PC-9 (cell line): ENCODE data around the gene FREM2. TPM values are rescaled to one million over a fixed set of nuclear protein-coding genes. Genes with fewer than 3 reads are reported as not detected.

Experiments used
- BruUV-seq: library from RNA; stranded (reverse); fragments of 400-500 nt; replicated peaks from 2 replicates; lab custom pipeline; 2021; lab: Mats Ljungman, UMichigan
- CTCF ChIA-PET: fragments of 300-600 bp; sonication (Branson Sonifier 250); formaldehyde crosslinking; loops from one replicate; lab custom pipeline; 2022; ENCODE audit warnings: antibody characterized with exemption; lab: Charles Lee
- POLR2A ChIA-PET: fragments of 300-600 bp; sonication (Branson Sonifier 250); formaldehyde crosslinking; loops from one replicate; lab custom pipeline; 2022; ENCODE audit warnings: antibody characterized with exemption; ENCODE audit not compliant: unreplicated experiment; lab: Charles Lee
- DNase-seq, 2 experiments: peaks; one replicate each; pipeline versions ENCODE4 v3.0.0 to v3.0.0-alpha.2; 2015 to 2022; ENCODE audit warnings: mixed read lengths in 1 of 2
- H2AFZ ChIP-seq: fragments of 200-600 bp; sonication (generic); 2 replicates; pipeline ENCODE4 v1.8.1; 2017; ENCODE audit warnings: antibody characterized with exemption
- H3F3A ChIP-seq: fragments of 200-600 bp; sonication (generic); 2 replicates; pipeline ENCODE4 v1.8.1; 2017; ENCODE audit warnings: antibody characterized with exemption, mild to moderate bottlenecking, low read depth; ENCODE audit not compliant: insufficient read depth
- H3K27ac ChIP-seq: fragments of 200-600 bp; sonication (generic); 2 replicates; pipeline ENCODE4 v1.6.1; 2016; ENCODE audit warnings: mixed run types
- H3K27me3 ChIP-seq: fragments of 200-600 bp; sonication (generic); 2 replicates; pipeline ENCODE4 v1.6.1; 2016; ENCODE audit warnings: low read depth, mixed run types; ENCODE audit not compliant: insufficient read depth
- H3K36me3 ChIP-seq: fragments of 200-600 bp; sonication (generic); 2 replicates; pipeline ENCODE4 v1.6.1; 2016; ENCODE audit warnings: low read depth, mixed run types
- H3K4me1 ChIP-seq: fragments of 200-600 bp; sonication (generic); replicated peaks from 2 replicates; pipeline ENCODE4 v1.6.1; 2016; ENCODE audit warnings: mixed run types; ENCODE audit not compliant: insufficient read depth
- H3K4me2 ChIP-seq: fragments of 200-600 bp; sonication (generic); 2 replicates; pipeline ENCODE4 v1.6.1; 2017; ENCODE audit warnings: mixed run types
- H3K4me3 ChIP-seq: fragments of 200-600 bp; sonication (generic); 2 replicates; pipeline ENCODE4 v1.6.1; 2016; ENCODE audit warnings: mixed run types
- H3K79me2 ChIP-seq: fragments of 200-600 bp; sonication (generic); 2 replicates; pipeline ENCODE4 v1.6.1; 2017; ENCODE audit warnings: low read depth, mixed run types
- H3K9me2 ChIP-seq: fragments of 200-600 bp; sonication (generic); 2 replicates; pipeline ENCODE4 v1.8.1; 2017; ENCODE audit warnings: mild to moderate bottlenecking; ENCODE audit not compliant: insufficient read depth
- H3K9me3 ChIP-seq: fragments of 200-600 bp; sonication (generic); 2 replicates; pipeline ENCODE4 v1.8.1; 2016; ENCODE audit warnings: low read depth; ENCODE audit not compliant: insufficient read depth
- H4K20me1 ChIP-seq: fragments of 200-600 bp; sonication (generic); 2 replicates; pipeline ENCODE4 v1.8.1; 2017; ENCODE audit not compliant: insufficient read depth
- CTCF ChIP-seq: fragments of 200-600 bp; sonication (generic); conservative IDR thresholded peaks from 2 replicates; pipeline ENCODE4 v1.6.1; 2017; ENCODE audit warnings: mixed run types, antibody characterized with exemption, mild to moderate bottlenecking, moderate library complexity
- EZH2 ChIP-seq: fragments of 200-600 bp; sonication (generic); IDR thresholded peaks from 2 replicates; pipeline ENCODE4 v1.8.0; 2017; ENCODE audit warnings: antibody characterized with exemption, low read depth
- intact Hi-C: fragments of 100-400 bp; cut with micrococcal nuclease; formaldehyde crosslinking; loops from one replicate; pipeline ENCODE4 v1.10.0; 2022; ENCODE audit not compliant: unreplicated experiment
- total RNA-seq: library from RNA; stranded (reverse); gene quantifications from 2 replicates; pipeline ENCODE4 v1.2.3, GENCODE V29; 2021

The FREM2 gene
- total RNA-seq, 1 experiment from 2014 or later = 0.65 TPM

GRCh38 chr13:38868399-38868798, 181.5 kb downstream of the FREM2 start:
- POLR2A ChIA-PET = no interaction called here
- Histone ChIP-seq H3K27ac (no peak overlapping the region), H3K4me2 (no peak overlapping the region), H2AFZ (0 out of 2 replicates have a peak overlapping the region, but pooled peaks have one; percentile 41), H3K9me2 (no peaks in the 10 kb centered on the region), H3K79me2 (no peaks in the 10 kb centered on the region), H3K36me3 (no peaks in the 10 kb centered on the region), H3F3A (no peaks in the 10 kb centered on the region), H4K20me1 (no peaks in the 10 kb centered on the region), H3K9me3 (no peaks in the 10 kb centered on the region), H3K27me3 (no peaks in the 10 kb centered on the region), H3K4me3 (no peak overlapping the region), H3K4me1 (no peaks in the 10 kb centered on the region)
- TF ChIP-seq EZH2 (no peak), CTCF (no peak)
- DNase-seq = no peak
- CTCF ChIA-PET = no interaction called here
- no TSS peak for BruUV-seq
- intact Hi-C loops = no loop called here

DNA sequence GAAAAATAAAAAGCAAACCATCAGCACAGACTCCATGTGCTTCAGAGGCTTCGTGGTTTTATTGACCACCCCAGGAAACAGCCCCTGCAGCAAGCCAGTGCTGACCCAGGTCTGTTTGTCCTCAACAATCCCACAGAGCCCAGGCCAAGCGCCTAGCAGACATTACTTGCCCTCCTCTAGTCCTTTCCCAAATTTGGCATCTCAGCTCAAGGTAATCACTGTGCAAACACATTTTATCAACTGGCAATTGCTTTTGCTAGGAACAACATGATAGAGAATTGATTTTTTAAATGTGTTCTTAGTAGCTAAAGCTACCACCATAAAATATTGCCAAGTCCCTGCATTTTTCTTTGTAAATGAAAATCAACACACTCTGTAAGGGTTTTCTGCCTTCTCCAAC, 182.0 kb downstream of the FREM2 start:
- TF ChIP-seq CTCF = no peak
- TF ChIP-seq EZH2 = no peak
- CTCF ChIA-PET = no interaction called here

DNA sequence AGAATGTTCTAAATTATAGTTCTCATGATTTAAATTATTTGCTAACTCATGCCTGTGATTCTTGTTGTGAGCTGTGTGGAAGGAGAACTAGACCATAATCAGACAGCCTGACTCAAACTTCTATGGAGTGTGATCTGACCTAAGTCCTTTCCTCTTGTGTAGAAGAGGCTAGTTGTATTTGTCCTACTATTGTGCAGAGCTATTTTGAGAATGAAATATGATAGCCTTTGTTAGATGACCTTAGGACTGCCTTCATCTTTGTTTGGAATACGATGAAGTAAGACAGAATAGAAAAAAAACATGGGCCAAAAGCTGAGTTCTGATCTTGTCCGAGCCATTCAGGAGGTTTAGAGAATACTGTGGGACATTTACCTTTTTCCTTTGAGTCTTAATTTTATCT, 184.4 kb downstream of the FREM2 start:
- no peak for DNase-seq
- Histone ChIP-seq H3K4me3 (no peak overlapping the region), H2AFZ (no peak overlapping the region), H3K27ac (no peak overlapping the region), H3F3A (no peaks in the 10 kb centered on the region), H3K36me3 (no peaks in the 10 kb centered on the region), H4K20me1 (no peaks in the 10 kb centered on the region; the same call in 1 of the 2 replicates), H3K9me3 (no peaks in the 10 kb centered on the region), H3K4me2 (no peak overlapping the region), H3K27me3 (no peaks in the 10 kb centered on the region), H3K79me2 (no peaks in the 10 kb centered on the region), H3K4me1 (no peaks in the 10 kb centered on the region), H3K9me2 (no peaks in the 10 kb centered on the region)
- no peak for TF ChIP-seq CTCF
- ChIA-PET POLR2A (no interaction called here), CTCF (interaction anchor here (0.8 kb wide), 1 partner anchor 688 kb away, joined by 3 read pairs; no protein-coding TSS in a partner anchor)
- no TSS peak for BruUV-seq
- intact Hi-C loops = loop anchor here (10.0 kb wide), 2 partner anchors 186 to 286 kb away; partner anchors contain the start of gene FREM2

More for the DNA sequence above, 182.0 kb downstream of the FREM2 start:
- DNase-seq = no peak
- intact Hi-C loops = no loop called here
- Histone ChIP-seq H3K79me2 (no peaks in the 10 kb centered on the region), H3K36me3 (no peaks in the 10 kb centered on the region), H4K20me1 (no peaks in the 10 kb centered on the region), H3K4me2 (no peak overlapping the region), H3K4me3 (no peak overlapping the region), H3K9me2 (no peaks in the 10 kb centered on the region), H3K27ac (no peak overlapping the region), H2AFZ (no peak overlapping the region), H3K9me3 (no peaks in the 10 kb centered on the region), H3F3A (no peaks in the 10 kb centered on the region), H3K27me3 (no peaks in the 10 kb centered on the region), H3K4me1 (no peaks in the 10 kb centered on the region)
- POLR2A ChIA-PET = no interaction called here
- no TSS peak for BruUV-seq
